Endothelial cell of umbilical vein (primary cell): ENCODE results near the gene DGCR2. TPM values are rescaled to one million over a fixed set of nuclear protein-coding genes. Genes with fewer than 3 reads are reported as not detected.
"Not testable (repeated sequence)": the region's sequence is repeated elsewhere in the genome, so short reads cannot be mapped to it uniquely, and the experiment has no call there.

Experiments
- BruUV-seq: library from RNA; stranded (reverse); fragments of 400-500 nt; replicated peaks from 2 replicates; lab custom pipeline; 2021; lab: Mats Ljungman, UMichigan
- CTCF ChIA-PET: fragments of 300-600, 350-600 bp; sonication (Branson Sonifier 250); formaldehyde crosslinking; loops from one replicate; lab custom pipeline; 2021; ENCODE audit warnings: antibody characterized with exemption, inconsistent platforms; lab: Charles Lee
- POLR2A ChIA-PET: fragments of 300-600, 350-600 bp; sonication (Branson Sonifier 250); formaldehyde crosslinking; loops from one replicate; lab custom pipeline; 2021; ENCODE audit warnings: antibody characterized with exemption, inconsistent platforms; lab: Charles Lee
- DNase-seq: peaks from one replicate; pipeline ENCODE4 v3.0.0-alpha.2; 2011; ENCODE audit warnings: low read depth, low spot score
- FAIRE-seq: peaks from 2 replicates; lab custom pipeline; 2011; peaks lifted over from hg19 to GRCh38; lab: Jason Lieb, UNC
- H2AFZ ChIP-seq: 2 replicates; pipeline ENCODE4 v1.6.0; 2012; ENCODE audit warnings: low read depth, low read length, control low read depth, inconsistent platforms
- H3K27ac ChIP-seq: 2 replicates; pipeline ENCODE4 v1.5.1; 2011; ENCODE audit warnings: low read depth, mild to moderate bottlenecking, control low read depth, low read length, moderate library complexity; ENCODE audit not compliant: insufficient read depth
- H3K27me3 ChIP-seq, 2 experiments: 2 replicates each; pipeline versions ENCODE4 v1.6.0 to v1.6.1; 2011; ENCODE audit warnings: low read length in 2 of 2, mixed read lengths in 1 of 2; ENCODE audit not compliant: control insufficient read depth in 2 of 2, insufficient read depth in 2 of 2
- H3K36me3 ChIP-seq, 2 experiments: 2 replicates in 1 of 2; 3 replicates in 1 of 2; pipeline ENCODE4 v1.5.1; 2011; ENCODE audit warnings: low read length in 2 of 2, mild to moderate bottlenecking in 1 of 2, moderate library complexity in 1 of 2; ENCODE audit not compliant: control insufficient read depth in 2 of 2, insufficient read depth in 2 of 2; ENCODE audit errors: extremely low read depth in 1 of 2
- H3K4me1 ChIP-seq: 3 replicates; pipeline ENCODE4 v1.5.1; 2011; ENCODE audit warnings: mild to moderate bottlenecking, low read length; ENCODE audit not compliant: control insufficient read depth, insufficient read depth; ENCODE audit errors: extremely low read depth
- H3K4me2 ChIP-seq: 2 replicates; pipeline ENCODE4 v1.6.1; 2011; ENCODE audit warnings: low read length, control low read depth, mixed read lengths; ENCODE audit not compliant: insufficient read depth
- H3K4me3 ChIP-seq, 3 experiments: fragments of 200-600 bp in 1 of 3; sonication (generic), shearing (Covaris generic) in 1 of 3; replicated peaks in 1 of 3; 2 replicates each; pipeline ENCODE4 v1.5.1; 2011 to 2016; ENCODE audit warnings: control low read depth in 3 of 3, low read length in 3 of 3, mild to moderate bottlenecking in 2 of 3, inconsistent platforms in 1 of 3, low read depth in 1 of 3, moderate library complexity in 1 of 3; ENCODE audit not compliant: insufficient read depth in 1 of 3
- H3K79me2 ChIP-seq: 2 replicates; pipeline ENCODE4 v1.6.0; 2012; ENCODE audit warnings: low read length, inconsistent platforms; ENCODE audit not compliant: control insufficient read depth, insufficient read depth
- H3K9ac ChIP-seq: replicated peaks from 2 replicates; pipeline ENCODE3; 2011; ENCODE audit warnings: low read length, control low read depth; ENCODE audit not compliant: insufficient read depth; ENCODE audit errors: extremely low read depth
- H3K9me1 ChIP-seq: replicated peaks from 3 replicates; pipeline ENCODE4 v1.6.0; 2011; ENCODE audit warnings: mild to moderate bottlenecking, low read length; ENCODE audit not compliant: control insufficient read depth, insufficient read depth; ENCODE audit errors: extremely low read depth
- H3K9me3 ChIP-seq: replicated peaks from 2 replicates; pipeline ENCODE4 v1.5.1; 2012; ENCODE audit warnings: low read length, inconsistent platforms; ENCODE audit not compliant: control insufficient read depth, insufficient read depth
- H4K20me1 ChIP-seq: replicated peaks from 2 replicates; pipeline ENCODE3; 2011; ENCODE audit warnings: mild to moderate bottlenecking, low read length; ENCODE audit not compliant: control insufficient read depth, insufficient read depth; ENCODE audit errors: extremely low read depth
- CTCF ChIP-seq, 2 donors: IDR thresholded peaks; 1 replicate in 1 of 2; 2 replicates in 1 of 2; pipeline ENCODE4 v1.5.1; 2011; ENCODE audit warnings: low read length in 2 of 2, mild to moderate bottlenecking in 2 of 2, moderate library complexity in 2 of 2, control low read depth in 1 of 2, inconsistent platforms in 1 of 2, low read depth in 1 of 2; ENCODE audit not compliant: insufficient read depth in 1 of 2; ENCODE audit errors: extremely low read depth in 1 of 2
- FOS ChIP-seq: IDR thresholded peaks from 2 replicates; pipeline ENCODE4 v1.6.1; 2011; ENCODE audit warnings: mild to moderate bottlenecking, low read length, moderate library complexity, borderline replicate concordance; ENCODE audit not compliant: insufficient read depth
- GATA2 ChIP-seq: IDR thresholded peaks from 2 replicates; pipeline ENCODE4 v1.7.0; 2011; ENCODE audit warnings: low read depth, mild to moderate bottlenecking, moderate library complexity, mixed read lengths, low read length; ENCODE audit not compliant: insufficient read length, insufficient read depth
- dilution Hi-C: fragments of 300-500 bp; cut with MboI; formaldehyde crosslinking; loops from one replicate; pipeline ENCODE4 v1.15.0; 2019; ENCODE audit warnings: low sequenced_read_pairs; ENCODE audit not compliant: extremely low pct_ligation_motif_present
- intact Hi-C: fragments of 100-400 bp; cut with micrococcal nuclease; formaldehyde crosslinking; loops from one replicate; pipeline ENCODE4 v1.10.0; 2022
- polyA plus RNA-seq, 4 experiments: library from polyadenylated mRNA; depleted of rRNA in 3 of 4; stranded (reverse) in 3 of 4; unstranded in 1 of 4; fragments of >200 nt; gene quantifications; 2 replicates each; pipeline versions ENCODE4 v1.2.1 to v1.2.3, GENCODE V29; 2011 to 2012; ENCODE audit warnings: missing spikeins in 1 of 4
- total RNA-seq: library from RNA; stranded (reverse); gene quantifications from 2 replicates; pipeline ENCODE4 v1.2.3, GENCODE V29; 2021

DGCR2 gene
- total and polyA plus RNA-seq, 2 donors (not counting 3 experiments of a cell fraction or from before 2014, with no cell fraction given): 44.8 to 51.2 TPM

- dilution Hi-C loops: no loop called here
- intact Hi-C loops: no loop called here
- DNase-seq: no peak
Measured at GRCh38 chr22:19035474-19036228, 86.6 kb downstream of the DGCR2 start.

GRCh38 chr22:19035126-19035473 lies 87.1 kb downstream of the DGCR2 start:
- BruUV-seq, H3K9me1 ChIP-seq, H3K27ac ChIP-seq, H3K9ac ChIP-seq, FAIRE-seq, H4K20me1 ChIP-seq, H3K9me3 ChIP-seq, DNase-seq, H3K36me3 ChIP-seq, H3K27me3 ChIP-seq, H3K4me1 ChIP-seq, H3K4me3 ChIP-seq, H3K79me2 ChIP-seq, H3K4me2 ChIP-seq, intact Hi-C loops, dilution Hi-C loops, POLR2A ChIA-PET, H2AFZ ChIP-seq: not testable (repeated sequence)
- CTCF ChIA-PET: interaction anchor here (0.7 to 1.0 kb wide), 2 partner anchors 13 to 82 kb away, joined by 3 read pairs; no protein-coding TSS in a partner anchor

More at GRCh38 chr22:19035474-19036228, 86.6 kb downstream of the DGCR2 start:
- Histone ChIP-seq H3K27ac (no peak overlapping the region), H3K79me2 (no peaks in the 10 kb centered on the region), H3K9me1 (no peaks in the 10 kb centered on the region), H3K27me3 (peaks cover 0 to 3% of the 10 kb centered on the region in 2 experiments), H4K20me1 (no peaks in the 10 kb centered on the region), H3K36me3 (peaks cover 0 to 7% of the 10 kb centered on the region in 2 experiments), H3K9ac (no peak overlapping the region), H3K4me3 (no peak overlapping the region), H3K4me1 (no peaks in the 10 kb centered on the region), H3K4me2 (no peak overlapping the region), H2AFZ (no peak overlapping the region), H3K9me3 (no peaks in the 10 kb centered on the region)
- FAIRE-seq: no peak
- no TSS peak for BruUV-seq
- ChIA-PET CTCF (interaction anchor here (0.7 to 1.0 kb wide), 3 partner anchors 12 to 82 kb away, joined by 3 to 4 read pairs (median 3); no protein-coding TSS in a partner anchor), POLR2A (no interaction called here)
- no peak for TF ChIP-seq GATA2
- peak in 1 of 2 donors; percentile 38 for TF ChIP-seq CTCF (IDR thresholded peaks at IDR 0.05; ENCODE audit: extremely low read depth in 1 of 2, insufficient read depth in 1 of 2, low read depth in 1 of 2, low read length in 2 of 2)
- no peak for TF ChIP-seq FOS

GRCh38 chr22:19034724-19035120 lies 87.5 kb downstream of the DGCR2 start:
- H3K4me2 ChIP-seq, dilution Hi-C loops, H3K27ac ChIP-seq, FAIRE-seq, CTCF ChIA-PET, H3K4me3 ChIP-seq, intact Hi-C loops, H2AFZ ChIP-seq, DNase-seq, H3K79me2 ChIP-seq, BruUV-seq, H3K4me1 ChIP-seq, H4K20me1 ChIP-seq, H3K9ac ChIP-seq, H3K9me3 ChIP-seq, H3K36me3 ChIP-seq, H3K27me3 ChIP-seq, POLR2A ChIA-PET, H3K9me1 ChIP-seq: not testable (repeated sequence)
